Spleen (tissue), 11 donors: ENCODE data around the gene USP53. TPM values are rescaled to one million over a fixed set of nuclear protein-coding genes. Genes with fewer than 3 reads are reported as not detected.
"Not testable (repeated sequence)": the region's sequence is repeated elsewhere in the genome, so short reads cannot be mapped to it uniquely, and the experiment has no call there.

ENCODE experiments used
- DNase-seq: peaks from one replicate; pipeline ENCODE4 v3.0.0-alpha.2; 2020
- H3K27ac ChIP-seq, 8 donors: fragments of 200-600 bp; sonication (generic) in 7 of 8; 1 replicate in 4 of 8; 2 replicates in 4 of 8; pipeline versions ENCODE4 v1.5.0 to v1.8.0; 2016 to 2021; ENCODE audit warnings: inconsistent platforms in 4 of 8, mild to moderate bottlenecking in 4 of 8, moderate library complexity in 1 of 8
- H3K27me3 ChIP-seq, 7 donors: fragments of 200-600 bp; sonication (generic) in 6 of 7; replicated peaks in 1 of 7; 1 replicate in 4 of 7; 2 replicates in 3 of 7; pipeline versions ENCODE4 v1.5.0 to v1.8.0; 2016 to 2021; ENCODE audit warnings: inconsistent platforms in 3 of 7, mild to moderate bottlenecking in 1 of 7
- H3K36me3 ChIP-seq, 6 donors: fragments of 200-600 bp; sonication (generic) in 5 of 6; 1 replicate in 4 of 6; 2 replicates in 2 of 6; pipeline versions ENCODE4 v1.5.0 to v1.8.0; 2016 to 2021; ENCODE audit warnings: inconsistent platforms in 2 of 6
- H3K4me1 ChIP-seq, 6 donors: fragments of 200-600 bp; sonication (generic) in 5 of 6; 1 replicate in 3 of 6; 2 replicates in 3 of 6; pipeline versions ENCODE4 v1.5.0 to v1.8.0; 2016 to 2021; ENCODE audit warnings: inconsistent platforms in 3 of 6
- H3K4me3 ChIP-seq, 8 donors: fragments of 200-600 bp; sonication (generic) in 7 of 8; 1 replicate in 4 of 8; 2 replicates in 4 of 8; pipeline versions ENCODE4 v1.5.0 to v1.8.0; 2016 to 2021; ENCODE audit warnings: inconsistent platforms in 4 of 8, mild to moderate bottlenecking in 4 of 8, moderate library complexity in 2 of 8
- H3K9me3 ChIP-seq, 8 donors: fragments of 200-600 bp; sonication (generic) in 7 of 8; 1 replicate in 4 of 8; 2 replicates in 4 of 8; pipeline versions ENCODE4 v1.5.0 to v1.8.0; 2016 to 2021; ENCODE audit warnings: inconsistent platforms in 4 of 8
- CTCF ChIP-seq, 11 experiments: fragments of 200-600 bp in 7 of 11; fragments of 450-650 bp in 4 of 11; sonication (generic) in 4 of 11; IDR thresholded peaks in 8 of 11; conservative IDR thresholded peaks in 3 of 11; 1 replicate in 7 of 11; 2 replicates in 4 of 11; pipeline versions ENCODE4 v1.4.0 to v1.8.0; 2016 to 2021; ENCODE audit warnings: antibody characterized with exemption in 11 of 11, inconsistent platforms in 4 of 11, mild to moderate bottlenecking in 1 of 11
- POLR2A ChIP-seq, 3 donors: fragments of 450-650 bp; IDR thresholded peaks; one replicate each; pipeline ENCODE4 v1.5.1; 2017; ENCODE audit warnings: antibody characterized with exemption in 3 of 3, mild to moderate bottlenecking in 1 of 3
- POLR2AphosphoS5 ChIP-seq, 3 donors: sonication (generic); formaldehyde crosslinking; IDR thresholded peaks; one replicate each; pipeline ENCODE4 v1.5.1; 2017; ENCODE audit warnings: antibody characterized with exemption in 3 of 3
- WGBS, 5 donors: extraction: QIAGEN DNeasy Blood & Tissue Kit in 3 of 5; methylation state at CpG; one replicate each; pipeline versions ENCODE4 v1.1.5 to v1.1.7; 2013 to 2018; 5-methylcytosine and 5-hydroxymethylcytosine counted together
- intact Hi-C: fragments of 100-400 bp; cut with DNase I; formaldehyde crosslinking; loops from one replicate; pipeline ENCODE4 v1.15.0; 2023; ENCODE audit warnings: low total_unique reads
- polyA plus RNA-seq, 3 donors: library from polyadenylated mRNA; stranded (reverse); fragments of 200-250 nt; gene quantifications; one replicate each; pipeline ENCODE4 v1.2.1, GENCODE V29; 2013
- total RNA-seq, 7 donors: library from RNA; depleted of rRNA in 3 of 7; stranded (reverse); fragments of >200 nt in 3 of 7; fragmentation: NEBNext Ultra II Directional in 4 of 7; extraction: Animal tissue kit (Norgen Biotek cat#: 25700) in 4 of 7; gene quantifications; one replicate each; pipeline versions ENCODE4 v1.1.0 to v1.2.1, GENCODE V29; 2016 to 2021
- donor health status: healthy with polysubstance abuse.
- donor health status: DM: no; HTN: no; CAD: no; lungs with moderate emphysema.
- donor health status: DM: no; HTN: no; CAD: no.
- donor health status: Bipolar disorder and iron deficiency.
- donor health status: healthy.
- donor health status: DM: no; HTN: no; CAD: no.
- donor health status: DM: yes; HTN: yes; CAD: no.

Gene USP53
- total and polyA plus RNA-seq, 10 donors, result 4.0 to 42.6 (median 18.6) TPM

GRCh38 chr4:119246177-119246733, 33.7 kb downstream of the USP53 start:
- intact Hi-C loops, result no loop called here
- peaks cover 0 to 13% (median 11%) of the 10 kb centered on the region in 6 donors for H3K4me1 ChIP-seq
- no peak overlapping the region for H3K4me3 ChIP-seq
- H3K9me3 ChIP-seq, result peaks cover 0 to 3% (median 0%) of the 10 kb centered on the region in 8 donors
- WGBS, 5 donors, result 78 to 91% (median 84%) methylated on average over 5 of the region's 5 CpGs
- no peak overlapping the region for H3K27ac ChIP-seq
- no peaks in the 10 kb centered on the region for H3K27me3 ChIP-seq
- peak; percentile 51 for DNase-seq
- TF ChIP-seq POLR2AphosphoS5 (IDR thresholded peaks at IDR 0.05) (no peak), POLR2A (IDR thresholded peaks at IDR 0.05) (no peak), CTCF (IDR thresholded peaks at IDR 0.05 in 8 of 11, conservative IDR thresholded peaks at IDR 0.05 in 3 of 11) (no peak)
- peaks cover 0 to 41% (median 5%) of the 10 kb centered on the region in 6 donors for H3K36me3 ChIP-seq

DNA sequence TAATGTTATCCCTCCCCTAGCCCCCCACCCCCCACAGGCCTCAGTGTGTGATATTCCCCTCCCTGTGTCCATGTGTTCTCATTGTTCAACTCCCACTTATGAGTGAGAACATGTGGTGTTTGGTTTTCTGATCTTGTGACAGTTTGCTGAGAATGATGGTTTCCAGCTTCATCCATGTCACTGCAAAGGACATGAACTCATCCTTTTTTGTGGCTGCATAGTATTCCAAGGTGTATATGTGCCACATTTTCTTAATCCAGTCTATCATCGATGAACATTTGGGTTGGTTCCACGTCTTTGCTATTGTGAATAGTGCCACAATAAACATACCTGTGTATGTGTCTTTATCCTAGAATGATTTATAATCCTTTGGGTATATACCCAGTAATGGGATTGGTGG, 38.5 kb downstream of the USP53 start:
- H3K4me3 ChIP-seq, H3K27me3 ChIP-seq, H3K27ac ChIP-seq, DNase-seq, H3K4me1 ChIP-seq, intact Hi-C loops: not testable (repeated sequence)
- WGBS, 5 donors, result 90 to 97% (median 93%) methylated on average over 2 of the region's 2 CpGs
- H3K9me3 ChIP-seq, result peaks cover 0 to 19% (median 8%) of the 10 kb centered on the region in 8 donors
- H3K36me3 ChIP-seq, result peaks cover 0 to 84% (median 19%) of the 10 kb centered on the region in 6 donors

DNA sequence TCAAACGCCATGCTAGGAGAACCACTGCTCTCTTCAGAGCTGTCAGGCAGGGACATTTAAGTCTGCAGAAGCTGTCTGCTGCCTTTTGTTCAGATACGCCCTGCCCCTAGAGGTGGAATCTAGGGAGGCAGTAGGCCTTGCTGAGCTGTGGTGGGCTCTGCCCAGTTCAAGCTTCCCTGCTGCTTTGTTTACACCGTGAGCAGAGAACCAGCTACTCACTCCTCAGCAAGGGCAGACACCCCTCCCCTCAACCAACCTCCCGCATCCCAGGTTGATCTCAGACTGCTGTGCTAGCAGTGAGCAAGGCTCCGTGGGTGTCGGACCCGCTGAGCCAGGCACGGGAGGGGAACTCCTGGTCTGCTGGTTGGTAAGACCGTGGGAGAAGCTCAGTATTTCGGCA, 42.7 kb downstream of the USP53 start:
- WGBS, 5 donors, result 92 to 95% (median 94%) methylated on average over 8 to 10 of the region's 10 CpGs
- DNase-seq, result peak; percentile 55
- intact Hi-C loops, H3K4me3 ChIP-seq, H3K4me1 ChIP-seq, H3K27me3 ChIP-seq, H3K27ac ChIP-seq: not testable (repeated sequence)
- peaks cover 0 to 19% (median 8%) of the 10 kb centered on the region in 8 donors for H3K9me3 ChIP-seq
- peaks cover 0 to 85% (median 16%) of the 10 kb centered on the region in 6 donors for H3K36me3 ChIP-seq

DNA sequence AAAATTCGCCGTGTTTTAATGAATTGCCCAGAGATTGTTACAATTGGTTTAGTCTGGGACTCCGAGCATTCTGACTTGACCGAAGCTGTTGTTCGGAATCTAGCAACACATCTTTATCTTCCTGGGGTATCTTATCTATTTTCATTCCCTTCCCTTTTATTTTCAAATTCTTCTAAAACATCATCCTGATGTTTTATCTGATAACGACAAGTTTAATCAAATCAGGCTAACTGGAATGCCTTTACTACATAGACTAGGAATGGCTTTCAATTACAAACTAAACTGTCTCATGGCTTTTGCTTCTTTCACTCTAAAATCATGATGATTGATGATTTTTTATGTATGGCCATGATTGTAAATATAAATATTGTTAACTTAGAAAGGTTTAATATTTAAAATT, 48.0 kb downstream of the USP53 start:
- no peak for DNase-seq
- Histone ChIP-seq H3K36me3 (peaks cover 0 to 60% (median 4%) of the 10 kb centered on the region in 6 donors), H3K9me3 (no peaks in the 10 kb centered on the region), H3K27me3 (no peaks in the 10 kb centered on the region), H3K4me1 (no peaks in the 10 kb centered on the region), H3K27ac (no peak overlapping the region), H3K4me3 (no peak overlapping the region)
- TF ChIP-seq POLR2AphosphoS5 (IDR thresholded peaks at IDR 0.05) (no peak), POLR2A (IDR thresholded peaks at IDR 0.05) (no peak), CTCF (IDR thresholded peaks at IDR 0.05 in 8 of 11, conservative IDR thresholded peaks at IDR 0.05 in 3 of 11) (no peak)
- intact Hi-C loops, result no loop called here
- 94 to 99% (median 96%) methylated on average over 6 of the region's 6 CpGs for WGBS, 5 donors

DNA sequence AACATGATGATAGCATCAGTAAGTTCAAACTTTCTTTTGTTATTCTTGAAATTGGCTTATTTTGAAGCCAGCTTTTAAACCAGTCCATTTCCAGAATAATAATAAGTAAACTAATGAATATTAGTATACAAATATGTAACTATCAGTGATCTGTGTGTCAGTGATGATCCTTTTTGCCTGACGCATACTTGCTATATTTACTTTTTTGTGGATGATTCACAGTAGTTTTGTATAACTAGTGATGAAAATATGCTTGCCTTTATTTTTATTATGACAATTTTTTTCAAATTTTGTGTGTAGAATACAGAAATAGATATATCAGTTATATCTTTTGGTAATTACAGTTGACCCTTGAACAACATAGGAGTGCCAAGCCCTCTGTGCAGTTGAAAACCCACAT, 49.5 kb downstream of the USP53 start:
- H3K36me3 ChIP-seq, result peaks cover 0 to 53% (median 2%) of the 10 kb centered on the region in 6 donors
- WGBS, 5 donors, result 92 to 100% (median 98%) methylated on average over 1 of the region's 1 CpG
- intact Hi-C loops, result no loop called here
- no peaks in the 10 kb centered on the region for H3K9me3 ChIP-seq
- H3K27me3 ChIP-seq, result no peaks in the 10 kb centered on the region
- DNase-seq, result no peak
- H3K4me1 ChIP-seq, result no peaks in the 10 kb centered on the region
- no peak overlapping the region for H3K27ac ChIP-seq
- H3K4me3 ChIP-seq, result no peak overlapping the region
- TF ChIP-seq POLR2AphosphoS5 (IDR thresholded peaks at IDR 0.05), result no peak
- TF ChIP-seq CTCF (IDR thresholded peaks at IDR 0.05 in 8 of 11, conservative IDR thresholded peaks at IDR 0.05 in 3 of 11), result no peak
- TF ChIP-seq POLR2A (IDR thresholded peaks at IDR 0.05), result no peak
